Measurements from ENCODE around the gene OCEL1.

Gene OCEL1

GRCh38 chr19:17236811-17237543, 11.0 kb downstream of the OCEL1 start:
- no peaks in the 10 kb centered on the region for H4K20me1 ChIP-seq (ENCODE audit: insufficient read depth, low read length)
- H3K4me1 ChIP-seq (ENCODE audit: low read length) = 0 out of 2 replicates have a peak, but pooled peaks cover 4% of the 10 kb centered on the region
- no peaks in the 10 kb centered on the region for H3K9me2 ChIP-seq (replicated peaks; ENCODE audit: insufficient read depth, low read length)
- H3F3A ChIP-seq (ENCODE audit: insufficient read depth, low read length) = no peaks in the 10 kb centered on the region
- H3K9me3 ChIP-seq (replicated peaks; ENCODE audit: insufficient read depth, low read length) = no peaks in the 10 kb centered on the region
- no peak overlapping the region for H3K9ac ChIP-seq (ENCODE audit: low read length)
- no peaks in the 10 kb centered on the region for H3K36me3 ChIP-seq (replicated peaks; ENCODE audit: insufficient read depth, low read length)
- no peak overlapping the region for H3K4me3 ChIP-seq (ENCODE audit: low read length)
- no peak for DNase-seq
- H3K27me3 ChIP-seq (replicated peaks; ENCODE audit: insufficient read depth, low read length) = no peaks in the 10 kb centered on the region
- no peak overlapping the region for H3K4me2 ChIP-seq (ENCODE audit: low read depth, low read length)
- no peak overlapping the region for H3K27ac ChIP-seq (ENCODE audit: low read length)
- H3K79me2 ChIP-seq (ENCODE audit: low read length) = peaks cover 4% of the 10 kb centered on the region; the same call in 1 of the 2 replicates
- TF ChIP-seq CTCF (IDR thresholded peaks at IDR 0.05; ENCODE audit: low read length) (no peak), EZH2phosphoT487 (IDR thresholded peaks at IDR 0.05; ENCODE audit: low read length) (no peak), EZH2 (optimal IDR thresholded peaks at IDR 0.05; ENCODE audit: low read depth, low read length) (no peak)
- no peak overlapping the region for H2AFZ ChIP-seq (ENCODE audit: low read length)

- Histone ChIP-seq H4K20me1 (ENCODE audit: insufficient read depth, low read length) (no peaks in the 10 kb centered on the region), H3K4me2 (ENCODE audit: low read depth, low read length) (no peak overlapping the region), H3K79me2 (ENCODE audit: low read length) (peaks cover 6% of the 10 kb centered on the region; the same call in 1 of the 2 replicates), H3K36me3 (replicated peaks; ENCODE audit: insufficient read depth, low read length) (no peaks in the 10 kb centered on the region), H3K27me3 (replicated peaks; ENCODE audit: insufficient read depth, low read length) (no peaks in the 10 kb centered on the region), H3F3A (ENCODE audit: insufficient read depth, low read length) (no peaks in the 10 kb centered on the region), H3K9me3 (replicated peaks; ENCODE audit: insufficient read depth, low read length) (no peaks in the 10 kb centered on the region), H3K9ac (ENCODE audit: low read length) (no peak overlapping the region), H3K9me2 (replicated peaks; ENCODE audit: insufficient read depth, low read length) (no peaks in the 10 kb centered on the region), H3K4me3 (ENCODE audit: low read length) (no peak overlapping the region), H3K27ac (ENCODE audit: low read length) (no peak overlapping the region), H3K4me1 (ENCODE audit: low read length) (0 out of 2 replicates have a peak, but pooled peaks cover 4% of the 10 kb centered on the region), H2AFZ (ENCODE audit: low read length) (no peak overlapping the region)
- TF ChIP-seq EZH2 (optimal IDR thresholded peaks at IDR 0.05; ENCODE audit: low read depth, low read length) = no peak
- TF ChIP-seq CTCF (IDR thresholded peaks at IDR 0.05; ENCODE audit: low read length) = no peak
- TF ChIP-seq EZH2phosphoT487 (IDR thresholded peaks at IDR 0.05; ENCODE audit: low read length) = no peak
- DNase-seq = no peak
These were observed 12.0 kb downstream of the OCEL1 start for GRCh38 chr19:17237747-17238706.

- Histone ChIP-seq H3K9ac (ENCODE audit: low read length) (no peak overlapping the region), H3K79me2 (ENCODE audit: low read length) (peaks cover 16% of the 10 kb centered on the region), H3K9me2 (replicated peaks; ENCODE audit: insufficient read depth, low read length) (no peaks in the 10 kb centered on the region), H3K27me3 (replicated peaks; ENCODE audit: insufficient read depth, low read length) (no peaks in the 10 kb centered on the region), H3F3A (ENCODE audit: insufficient read depth, low read length) (no peaks in the 10 kb centered on the region), H3K9me3 (replicated peaks; ENCODE audit: insufficient read depth, low read length) (no peaks in the 10 kb centered on the region), H3K4me3 (ENCODE audit: low read length) (no peak overlapping the region), H3K4me1 (ENCODE audit: low read length) (0 out of 2 replicates have a peak, but pooled peaks cover 7% of the 10 kb centered on the region), H4K20me1 (ENCODE audit: insufficient read depth, low read length) (no peaks in the 10 kb centered on the region), H3K27ac (ENCODE audit: low read length) (no peak overlapping the region), H2AFZ (ENCODE audit: low read length) (no peak overlapping the region), H3K4me2 (ENCODE audit: low read depth, low read length) (no peak overlapping the region), H3K36me3 (replicated peaks; ENCODE audit: insufficient read depth, low read length) (no peaks in the 10 kb centered on the region)
- TF ChIP-seq CTCF (IDR thresholded peaks at IDR 0.05; ENCODE audit: low read length) = no peak
- TF ChIP-seq EZH2 (optimal IDR thresholded peaks at IDR 0.05; ENCODE audit: low read depth, low read length) = no peak
- TF ChIP-seq EZH2phosphoT487 (IDR thresholded peaks at IDR 0.05; ENCODE audit: low read length) = no peak
- no peak for DNase-seq
These were observed 14.2 kb downstream of the OCEL1 start for GRCh38 chr19:17240062-17240752.

All from MM.1S (cell line).